HCT116 (cell line): ENCODE data around the gene TFDP1. TPM values are rescaled to one million over a fixed set of nuclear protein-coding genes. Genes with fewer than 3 reads are reported as not detected.

ENCODE experiments used
- ATAC-seq: fragments of 200-7000 bp; cut with Tn5 transposase; 2 replicates; pipeline ENCODE4 v1.9.1; 2020; ENCODE audit warnings: mild to moderate bottlenecking, moderate library complexity
- BruUV-seq: library from RNA; stranded (reverse); fragments of 400-500 nt; replicated peaks from 2 replicates; lab custom pipeline; 2021; lab: Mats Ljungman, UMichigan
- CTCF ChIA-PET: fragments of 300-600 bp; sonication (Branson Sonifier 250); formaldehyde crosslinking; loops from one replicate; lab custom pipeline; 2021; ENCODE audit warnings: antibody characterized with exemption; lab: Charles Lee
- POLR2A ChIA-PET: fragments of 300-600, 350-600 bp; sonication (Branson Sonifier 250); formaldehyde crosslinking; loops from one replicate; lab custom pipeline; 2021; ENCODE audit warnings: antibody characterized with exemption; lab: Charles Lee
- RAD21 ChIA-PET, 2 experiments: fragments of 300-600 bp; sonication (Branson Sonifier 250); formaldehyde crosslinking; loops; one replicate each; lab custom pipeline; 2023; ENCODE audit warnings: low total read pairs in 2 of 2; ENCODE audit not compliant: uncharacterized antibody in 2 of 2, unreplicated experiment in 2 of 2, low non-redundant PET in 1 of 2; lab: Charles Lee
- DNase-seq: peaks from one replicate; pipeline ENCODE4 v3.0.0-alpha.2; 2010; ENCODE audit warnings: low read depth, low spot score
- H2AFZ ChIP-seq: fragments of 200-600 bp; shearing (Covaris generic), sonication (generic); 2 replicates; pipeline ENCODE4 v1.6.1; 2017; ENCODE audit warnings: low read depth, mixed run types, mixed read lengths, antibody characterized with exemption, low read length; ENCODE audit not compliant: poor library complexity, severe bottlenecking
- H3K27ac ChIP-seq: 2 replicates; pipeline ENCODE4 v1.5.1; 2012; ENCODE audit warnings: low read depth, low read length
- H3K27me3 ChIP-seq: fragments of 200-600 bp; sonication (generic); 2 replicates; pipeline ENCODE4 v1.6.1; 2016; ENCODE audit warnings: mixed run types, low read length, mixed read lengths; ENCODE audit not compliant: insufficient read depth
- H3K36me3 ChIP-seq, 2 experiments: fragments of 200-500 bp in 1 of 2; fragments of 200-600 bp in 1 of 2; sonication (Bioruptor generic) in 1 of 2; sonication (generic) in 1 of 2; 2 replicates each; pipeline versions ENCODE4 v1.5.1 to v1.6.1; 2014 to 2016; ENCODE audit warnings: low read length in 2 of 2, inconsistent platforms in 1 of 2, mixed read lengths in 1 of 2, mixed run types in 1 of 2; ENCODE audit not compliant: insufficient read depth in 2 of 2, control insufficient read depth in 1 of 2
- H3K4me1 ChIP-seq, 2 experiments: fragments of 200-600 bp in 1 of 2; sonication (generic) in 1 of 2; 2 replicates each; pipeline versions ENCODE4 v1.5.1 to v1.6.1; 2012 to 2017; ENCODE audit warnings: low read length in 2 of 2, inconsistent platforms in 1 of 2, mild to moderate bottlenecking in 1 of 2, mixed read lengths in 1 of 2, mixed run types in 1 of 2, moderate library complexity in 1 of 2; ENCODE audit not compliant: insufficient read depth in 2 of 2, control insufficient read depth in 1 of 2
- H3K4me2 ChIP-seq: fragments of 200-600 bp; sonication (generic); 2 replicates; pipeline ENCODE4 v1.6.1; 2017; ENCODE audit warnings: mixed run types, low read length, mixed read lengths
- H3K4me3 ChIP-seq, 2 experiments: fragments of 200-600 bp in 1 of 2; sonication (generic) in 1 of 2; replicated peaks in 1 of 2; 2 replicates each; pipeline ENCODE4 v1.5.1; 2011 to 2016; ENCODE audit warnings: low read length in 2 of 2, control low read depth in 1 of 2, low read depth in 1 of 2, mild to moderate bottlenecking in 1 of 2, mixed read lengths in 1 of 2, mixed run types in 1 of 2
- H3K79me2 ChIP-seq: fragments of 200-600 bp; sonication (generic); 2 replicates; pipeline ENCODE4 v1.6.1; 2017; ENCODE audit warnings: mild to moderate bottlenecking, mixed run types, low read length, moderate library complexity, mixed read lengths; ENCODE audit not compliant: insufficient read depth
- H3K9ac ChIP-seq: fragments of 200-600 bp; sonication (generic); 2 replicates; pipeline ENCODE4 v1.6.1; 2016; ENCODE audit warnings: low read length, mixed read lengths
- H3K9me2 ChIP-seq: fragments of 200-600 bp; sonication (generic), shearing (Covaris generic); 2 replicates; pipeline ENCODE4 v1.6.1; 2017; ENCODE audit warnings: mixed run types, mild to moderate bottlenecking, moderate library complexity; ENCODE audit not compliant: insufficient read depth
- H3K9me3 ChIP-seq, 2 experiments: fragments of 200-500 bp in 1 of 2; fragments of 200-600 bp in 1 of 2; sonication (Bioruptor generic) in 1 of 2; sonication (generic) in 1 of 2; 2 replicates each; pipeline ENCODE4 v1.6.1; 2014 to 2017; ENCODE audit warnings: low read length in 2 of 2, mixed read lengths in 2 of 2, inconsistent platforms in 1 of 2, low read depth in 1 of 2, mild to moderate bottlenecking in 1 of 2, mixed run types in 1 of 2, moderate library complexity in 1 of 2; ENCODE audit not compliant: control insufficient read depth in 1 of 2, insufficient read depth in 1 of 2
- H4K20me1 ChIP-seq: fragments of 200-600 bp; sonication (generic), shearing (Covaris generic); 2 replicates; pipeline ENCODE4 v1.6.1; 2017; ENCODE audit warnings: mixed run types, mild to moderate bottlenecking, moderate library complexity; ENCODE audit not compliant: insufficient read depth
- CEBPB ChIP-seq: IDR thresholded peaks from 2 replicates; pipeline ENCODE4 v1.6.1; 2012; ENCODE audit warnings: low read depth
- ELF1 ChIP-seq: IDR thresholded peaks from 2 replicates; pipeline ENCODE4 v1.6.1; 2012; ENCODE audit warnings: low read depth, borderline replicate concordance
- EZH2phosphoT487 ChIP-seq: fragments of 200-600 bp; IDR thresholded peaks from 2 replicates; pipeline ENCODE4 v1.6.1; 2018; ENCODE audit warnings: antibody characterized with exemption, borderline replicate concordance
- SP1 ChIP-seq: IDR thresholded peaks from 2 replicates; pipeline ENCODE4 v1.6.1; 2012; ENCODE audit warnings: low read depth
- SRF ChIP-seq: IDR thresholded peaks from 2 replicates; pipeline ENCODE4 v1.6.1; 2012; ENCODE audit warnings: low read depth
- TCF7L2 ChIP-seq: IDR thresholded peaks from 2 replicates; pipeline ENCODE4 v1.7.0; 2011; ENCODE audit warnings: borderline replicate concordance, inconsistent platforms; ENCODE audit not compliant: insufficient read depth, insufficient read length; ENCODE audit errors: extremely low read depth
- ZBTB33 ChIP-seq: IDR thresholded peaks from 2 replicates; pipeline ENCODE4 v1.6.1; 2011; ENCODE audit warnings: mild to moderate bottlenecking, low read length, moderate library complexity; ENCODE audit not compliant: insufficient replicate concordance; ENCODE audit errors: extremely low read depth
- intact Hi-C: fragments of 100-400 bp; cut with micrococcal nuclease; formaldehyde crosslinking; loops from 2 replicates; pipeline ENCODE4 v1.10.0; 2022
- total RNA-seq: library from RNA; stranded (reverse); gene quantifications from one replicate; pipeline ENCODE4 v1.2.1, GENCODE V29; 2021; ENCODE audit not compliant: unreplicated experiment

The TFDP1 gene
- total RNA-seq, 1 experiment from 2014 or later = 169 TPM

- BruUV-seq = no TSS peak
- H3K4me1 ChIP-seq = no peaks in the 10 kb centered on the region
- no peaks in the 10 kb centered on the region; a peak in 1 of 4 replicates for H3K36me3 ChIP-seq
- no peaks in the 10 kb centered on the region for H3K9me3 ChIP-seq
- no peaks in the 10 kb centered on the region for H3K79me2 ChIP-seq
- no peak overlapping the region for H3K27ac ChIP-seq
- H2AFZ ChIP-seq = no peak overlapping the region
- intact Hi-C loops = no loop called here
- DNase-seq = no peak
- H3K4me2 ChIP-seq = no peak overlapping the region
- no peaks in the 10 kb centered on the region for H3K27me3 ChIP-seq
- TF ChIP-seq ELF1 (no peak), SRF (no peak), TCF7L2 (no peak), SP1 (no peak), EZH2phosphoT487 (no peak), ZBTB33 (no peak), CEBPB (no peak)
- ATAC-seq = no peak
- H3K9ac ChIP-seq = no peak overlapping the region
- ChIA-PET POLR2A (no interaction called here), RAD21 (no interaction called here), CTCF (no interaction called here)
- H4K20me1 ChIP-seq = no peaks in the 10 kb centered on the region
- H3K9me2 ChIP-seq = no peaks in the 10 kb centered on the region
- H3K4me3 ChIP-seq = no peak overlapping the region
These were observed 31.6 kb upstream of the TFDP1 start for GRCh38 chr13:113552786-113553434.
